PC-9 (cell line): ENCODE results near the gene YARS2.
"Not testable (repeated sequence)": the region's sequence is repeated elsewhere in the genome, so short reads cannot be mapped to it uniquely, and the experiment has no call there.

Experiments
- CTCF ChIP-seq: fragments of 200-600 bp; sonication (generic); conservative IDR thresholded peaks from 2 replicates; pipeline ENCODE4 v1.6.1; 2017; ENCODE audit warnings: mixed run types, antibody characterized with exemption, mild to moderate bottlenecking, moderate library complexity
- EZH2 ChIP-seq: fragments of 200-600 bp; sonication (generic); IDR thresholded peaks from 2 replicates; pipeline ENCODE4 v1.8.0; 2017; ENCODE audit warnings: antibody characterized with exemption, low read depth

DNA sequence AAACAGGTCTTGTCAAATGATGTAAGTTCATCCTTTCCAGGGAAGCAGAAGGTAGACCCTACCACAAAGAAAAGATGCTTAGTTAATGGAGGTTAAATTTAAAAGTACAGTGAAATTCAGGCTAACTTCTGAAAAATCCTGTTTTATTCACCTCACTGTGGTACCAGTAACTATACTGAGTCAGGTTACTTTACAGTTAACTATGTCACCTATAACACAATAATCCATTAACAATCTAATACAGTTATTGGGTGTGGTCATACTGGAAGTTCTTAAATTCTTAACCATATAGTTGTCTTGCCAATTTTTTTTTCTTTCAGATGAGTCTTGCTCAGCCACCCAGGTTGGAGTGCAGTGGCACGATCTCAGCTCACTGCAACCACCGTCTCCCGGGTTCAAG, 30.4 kb downstream of the YARS2 start:
- not testable (repeated sequence) for TF ChIP-seq CTCF, EZH2
